HepG2 (cell line): ENCODE measurements around the gene VAMP3. TPM values are rescaled to one million over a fixed set of nuclear protein-coding genes. Genes with fewer than 3 reads are reported as not detected.

Experiments used
- ATAC-seq: fragments of 200-7000 bp; cut with Tn5 transposase; 3 replicates; pipeline ENCODE4 v1.9.1; 2020; ENCODE audit warnings: mild to moderate bottlenecking, moderate library complexity
- BruUV-seq: library from RNA; stranded (reverse); fragments of 400-500 nt; replicated peaks from 2 replicates; lab custom pipeline; 2021; lab: Mats Ljungman, UMichigan
- CTCF ChIA-PET: fragments of 300-600 bp; formaldehyde crosslinking; extraction: SDS; loops from one replicate; lab custom pipeline; 2021; ENCODE audit warnings: low total read pairs, inconsistent platforms, low intra/inter-chr PET ratio; lab: Yijun Ruan, JAX
- POLR2A ChIA-PET: fragments of 350-600 bp; sonication (Branson Sonifier 250); formaldehyde crosslinking; loops from one replicate; lab custom pipeline; 2020; ENCODE audit warnings: antibody characterized with exemption, inconsistent platforms; lab: Yijun Ruan, JAX
- DNase-seq: peaks from one replicate; pipeline ENCODE4 v3.0.0-alpha.2; 2015; ENCODE audit warnings: low spot score
- FAIRE-seq: peaks from 3 replicates; lab custom pipeline; 2011; peaks lifted over from hg19 to GRCh38; lab: Jason Lieb, UNC
- H2AFZ ChIP-seq: one replicate; pipeline ENCODE4 v1.6.1; 2011; ENCODE audit warnings: low read length, inconsistent platforms
- H3K27ac ChIP-seq: fragments of 300-600 bp; 3 replicates; pipeline ENCODE4 v1.8.0; 2011; ENCODE audit warnings: mixed run types, mild to moderate bottlenecking, mixed read lengths, low read length, inconsistent platforms; ENCODE audit not compliant: insufficient read depth; ENCODE audit errors: extremely low read length
- H3K27me3 ChIP-seq, 2 experiments: fragments of 200-600 bp in 1 of 2; 2 replicates in 1 of 2; 3 replicates in 1 of 2; pipeline versions ENCODE4 v1.6.0 to v1.8.0; 2011; ENCODE audit warnings: low read length in 2 of 2, mild to moderate bottlenecking in 2 of 2, moderate library complexity in 2 of 2, inconsistent platforms in 1 of 2; ENCODE audit not compliant: insufficient read depth in 2 of 2, control insufficient read depth in 1 of 2
- H3K36me3 ChIP-seq, 2 experiments: fragments of 200-600 bp in 1 of 2; replicated peaks in 1 of 2; 2 replicates in 1 of 2; 3 replicates in 1 of 2; pipeline versions ENCODE4 v1.5.1 to v1.8.0; 2011; ENCODE audit warnings: low read length in 2 of 2, inconsistent platforms in 1 of 2; ENCODE audit not compliant: insufficient read depth in 2 of 2, control insufficient read depth in 1 of 2
- H3K4me1 ChIP-seq: 2 replicates; pipeline ENCODE4 v1.5.1; 2012; ENCODE audit warnings: low read length, inconsistent platforms; ENCODE audit not compliant: insufficient read depth
- H3K4me2 ChIP-seq: 2 replicates; pipeline ENCODE4 v1.6.0; 2011; ENCODE audit warnings: low read depth, low read length, inconsistent platforms
- H3K4me3 ChIP-seq, 3 experiments: fragments of 200-600 bp in 1 of 3; sonication (generic), shearing (Covaris generic) in 1 of 3; replicated peaks in 1 of 3; 2 replicates each; pipeline ENCODE4 v1.5.1; 2011 to 2016; ENCODE audit warnings: low read length in 3 of 3, inconsistent platforms in 2 of 3, low read depth in 2 of 3, mild to moderate bottlenecking in 2 of 3, control low read depth in 1 of 3, mixed read lengths in 1 of 3; ENCODE audit not compliant: insufficient read depth in 1 of 3
- H3K79me2 ChIP-seq: one replicate; pipeline ENCODE4 v1.6.1; 2011; ENCODE audit warnings: low read length, inconsistent platforms; ENCODE audit not compliant: insufficient read depth
- H3K9ac ChIP-seq: 2 replicates; pipeline ENCODE4 v1.6.0; 2011; ENCODE audit warnings: mild to moderate bottlenecking, low read depth, low read length, inconsistent platforms; ENCODE audit not compliant: insufficient read depth
- H3K9me3 ChIP-seq: 2 replicates; pipeline ENCODE4 v1.5.1; 2012; ENCODE audit warnings: mild to moderate bottlenecking, low read length
- H4K20me1 ChIP-seq: 2 replicates; pipeline ENCODE4 v1.6.0; 2011; ENCODE audit warnings: inconsistent platforms, mild to moderate bottlenecking, low read length, moderate library complexity; ENCODE audit not compliant: insufficient read depth
- ADNP ChIP-seq: sonication (generic); formaldehyde crosslinking; IDR thresholded peaks from 2 replicates; pipeline ENCODE4 v1.4.0; 2020; ENCODE audit warnings: missing genetic modification reagents
- AGO1 ChIP-seq: fragments of 200-400 bp; formaldehyde crosslinking; IDR thresholded peaks from 2 replicates; pipeline ENCODE4 v1.6.1; 2017; ENCODE audit warnings: mild to moderate bottlenecking, low read depth, low read length, moderate library complexity; ENCODE audit not compliant: poor library complexity, severe bottlenecking
- FOXK2 ChIP-seq: fragments of 450-650 bp; IDR thresholded peaks from 2 replicates; pipeline ENCODE4 v1.6.1; 2016
- KLF11 ChIP-seq: IDR thresholded peaks from 2 replicates; pipeline ENCODE4 v1.6.1; 2016; ENCODE audit warnings: missing compliant biosample characterization
- MEIS1 ChIP-seq: sonication (generic); formaldehyde crosslinking; IDR thresholded peaks from 2 replicates; pipeline ENCODE4 v1.9.0; 2021; ENCODE audit warnings: mild to moderate bottlenecking, missing genetic modification reagents, moderate library complexity, borderline replicate concordance
- NR1H2 ChIP-seq: sonication (generic); formaldehyde crosslinking; IDR thresholded peaks from 2 replicates; pipeline ENCODE4 v1.8.1; 2022; ENCODE audit warnings: low read depth, missing genetic modification reagents, borderline replicate concordance
- NR2F1 ChIP-seq, 2 experiments: fragments of 450-650 bp in 1 of 2; formaldehyde crosslinking in 1 of 2; IDR thresholded peaks; 2 replicates each; pipeline versions ENCODE4 v1.5.0 to v1.6.1; 2016 to 2020; ENCODE audit warnings: mild to moderate bottlenecking in 1 of 2, missing compliant biosample characterization in 1 of 2, missing genetic modification reagents in 1 of 2, moderate library complexity in 1 of 2
- SIX4 ChIP-seq: sonication (generic); formaldehyde crosslinking; IDR thresholded peaks from 2 replicates; pipeline ENCODE4 v1.4.0; 2020; ENCODE audit warnings: missing genetic modification reagents
- ZNF556 ChIP-seq: sonication (generic); formaldehyde crosslinking; IDR thresholded peaks from 2 replicates; pipeline ENCODE4 v1.4.0; 2020; ENCODE audit warnings: mild to moderate bottlenecking, missing genetic modification reagents, borderline replicate concordance
- WGBS: methylation state at CpG from one replicate; pipeline ENCODE4 v1.1.6; 2017; ENCODE audit warnings: low lambda C conversion rate; 5-methylcytosine and 5-hydroxymethylcytosine counted together
- in situ Hi-C: cut with HindIII; loops from 2 replicates; pipeline ENCODE4 v1.10.0; 2017; ENCODE audit warnings: low pct_unique_long_range_greater_than_20kb; ENCODE audit not compliant: extremely low pct_ligation_motif_present
- intact Hi-C: fragments of 100-400 bp; cut with micrococcal nuclease; formaldehyde crosslinking; loops from one replicate; pipeline ENCODE4 v1.10.0; 2022; ENCODE audit not compliant: unreplicated experiment
- polyA plus RNA-seq, 8 experiments: library from polyadenylated mRNA; depleted of rRNA in 3 of 8; stranded (reverse) in 7 of 8; unstranded in 1 of 8; fragments of >200 nt; fragmentation: Illumina TruSeq in 4 of 8; extraction: Trizol in 4 of 8; gene quantifications; 2 replicates each; pipeline versions ENCODE4 v1.2.1 to v1.2.3, GENCODE V29; 2011 to 2016; ENCODE audit warnings: low read depth in 4 of 8, missing spikeins in 1 of 8, mixed read lengths in 1 of 8; ENCODE audit not compliant: insufficient read depth in 1 of 8
- total RNA-seq, 5 experiments: library from RNA; depleted of rRNA; stranded (reverse); fragments of >200 nt; fragmentation: Illumina TruSeq; extraction: Trizol; gene quantifications; 2 replicates each; pipeline ENCODE4 v1.2.3, GENCODE V29; 2016; ENCODE audit warnings: low read depth in 1 of 5
- TF ChIP-seq, protein P1 (sequence below): sonication (generic); formaldehyde crosslinking; IDR thresholded peaks from 2 replicates; pipeline ENCODE4 v1.4.0; 2020; ENCODE audit warnings: missing genetic modification reagents, low read depth, mild to moderate bottlenecking, borderline replicate concordance
- TF ChIP-seq, protein P2 (sequence below): sonication (generic); formaldehyde crosslinking; IDR thresholded peaks from 2 replicates; pipeline ENCODE4 v1.9.0; 2021; ENCODE audit warnings: missing genetic modification reagents, borderline replicate concordance
- TF ChIP-seq, protein P3 (sequence below): sonication (generic); formaldehyde crosslinking; IDR thresholded peaks from 2 replicates; pipeline ENCODE4 v1.4.0; 2020; ENCODE audit warnings: low read depth, mild to moderate bottlenecking, missing genetic modification reagents
- TF ChIP-seq, protein P4 (sequence below): sonication (generic); formaldehyde crosslinking; IDR thresholded peaks from 2 replicates; pipeline ENCODE4 v1.5.0; 2020; ENCODE audit warnings: mild to moderate bottlenecking, missing genetic modification reagents

The VAMP3 gene
- total and polyA plus RNA-seq, 2 of the 13 experiments (the other 11 are each of a cell fraction or from before 2014, with no cell fraction given), result 75.3 to 88.7 TPM

DNA sequence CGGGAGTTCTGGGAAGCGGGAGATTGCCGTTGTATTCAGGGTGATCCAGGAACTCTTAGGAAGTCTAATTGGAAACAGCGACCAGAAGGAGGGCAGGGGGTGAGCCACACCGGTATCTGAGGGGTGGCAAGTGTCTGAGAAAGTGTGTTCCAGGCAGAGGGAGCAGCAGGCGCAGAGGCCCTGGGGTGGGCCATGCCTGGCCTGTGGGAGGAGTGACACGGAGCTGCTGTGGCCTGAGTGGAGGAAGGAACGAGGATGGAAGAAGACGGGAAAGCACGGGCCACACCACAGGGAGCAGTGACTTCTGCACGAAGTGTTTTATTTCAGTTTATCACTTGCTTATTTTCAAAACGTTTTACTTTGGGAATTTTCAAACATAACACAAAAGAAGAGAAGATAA, 24.3 kb downstream of the VAMP3 start:
- Histone ChIP-seq H3K4me2 (no peak overlapping the region), H3K36me3 (peaks cover 2 to 3% of the 10 kb centered on the region in 2 experiments; a peak in 3 of 5 replicates), H3K4me1 (peaks cover 7% of the 10 kb centered on the region; the same call in 1 of the 2 replicates), H3K27ac (no peak overlapping the region), H3K9me3 (peaks cover 13% of the 10 kb centered on the region), H3K79me2 (no peaks in the 10 kb centered on the region), H3K27me3 (no peaks in the 10 kb centered on the region), H3K4me3 (no peak overlapping the region), H3K9ac (no peak overlapping the region), H4K20me1 (no peaks in the 10 kb centered on the region), H2AFZ (no peak overlapping the region)
- WGBS, result 82% methylated on average over 12 of the region's 12 CpGs
- no TSS peak for BruUV-seq
- CTCF ChIA-PET, result no interaction called here
- ATAC-seq (no peak), FAIRE-seq (no peak), DNase-seq (no peak)
- TF ChIP-seq, protein P1, sequence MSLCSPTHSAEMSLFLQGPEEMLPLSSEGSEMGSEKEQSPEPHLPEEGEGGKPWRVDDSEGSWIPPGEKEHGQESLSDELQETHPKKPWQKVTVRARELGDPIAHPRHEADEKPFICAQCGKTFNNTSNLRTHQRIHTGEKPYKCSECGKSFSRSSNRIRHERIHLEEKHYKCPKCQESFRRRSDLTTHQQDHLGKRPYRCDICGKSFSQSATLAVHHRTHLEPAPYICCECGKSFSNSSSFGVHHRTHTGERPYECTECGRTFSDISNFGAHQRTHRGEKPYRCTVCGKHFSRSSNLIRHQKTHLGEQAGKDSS (CRISPR knock-in tag), result no peak
- TF ChIP-seq, protein P2, sequence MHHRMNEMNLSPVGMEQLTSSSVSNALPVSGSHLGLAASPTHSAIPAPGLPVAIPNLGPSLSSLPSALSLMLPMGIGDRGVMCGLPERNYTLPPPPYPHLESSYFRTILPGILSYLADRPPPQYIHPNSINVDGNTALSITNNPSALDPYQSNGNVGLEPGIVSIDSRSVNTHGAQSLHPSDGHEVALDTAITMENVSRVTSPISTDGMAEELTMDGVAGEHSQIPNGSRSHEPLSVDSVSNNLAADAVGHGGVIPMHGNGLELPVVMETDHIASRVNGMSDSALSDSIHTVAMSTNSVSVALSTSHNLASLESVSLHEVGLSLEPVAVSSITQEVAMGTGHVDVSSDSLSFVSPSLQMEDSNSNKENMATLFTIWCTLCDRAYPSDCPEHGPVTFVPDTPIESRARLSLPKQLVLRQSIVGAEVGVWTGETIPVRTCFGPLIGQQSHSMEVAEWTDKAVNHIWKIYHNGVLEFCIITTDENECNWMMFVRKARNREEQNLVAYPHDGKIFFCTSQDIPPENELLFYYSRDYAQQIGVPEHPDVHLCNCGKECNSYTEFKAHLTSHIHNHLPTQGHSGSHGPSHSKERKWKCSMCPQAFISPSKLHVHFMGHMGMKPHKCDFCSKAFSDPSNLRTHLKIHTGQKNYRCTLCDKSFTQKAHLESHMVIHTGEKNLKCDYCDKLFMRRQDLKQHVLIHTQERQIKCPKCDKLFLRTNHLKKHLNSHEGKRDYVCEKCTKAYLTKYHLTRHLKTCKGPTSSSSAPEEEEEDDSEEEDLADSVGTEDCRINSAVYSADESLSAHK, result no peak
- no peak for TF ChIP-seq FOXK2
- no peak for TF ChIP-seq ADNP
- TF ChIP-seq NR1H2 (CRISPR knock-in tag), result no peak
- TF ChIP-seq MEIS1 (CRISPR knock-in tag), result no peak
- no peak for TF ChIP-seq KLF11 (CRISPR knock-in tag)
- no peak for TF ChIP-seq SIX4 (CRISPR knock-in tag)
- no peak for TF ChIP-seq NR2F1 (CRISPR knock-in tag; IDR thresholded peaks at IDR 0.05)
- no peak for TF ChIP-seq AGO1
- TF ChIP-seq, protein P3, sequence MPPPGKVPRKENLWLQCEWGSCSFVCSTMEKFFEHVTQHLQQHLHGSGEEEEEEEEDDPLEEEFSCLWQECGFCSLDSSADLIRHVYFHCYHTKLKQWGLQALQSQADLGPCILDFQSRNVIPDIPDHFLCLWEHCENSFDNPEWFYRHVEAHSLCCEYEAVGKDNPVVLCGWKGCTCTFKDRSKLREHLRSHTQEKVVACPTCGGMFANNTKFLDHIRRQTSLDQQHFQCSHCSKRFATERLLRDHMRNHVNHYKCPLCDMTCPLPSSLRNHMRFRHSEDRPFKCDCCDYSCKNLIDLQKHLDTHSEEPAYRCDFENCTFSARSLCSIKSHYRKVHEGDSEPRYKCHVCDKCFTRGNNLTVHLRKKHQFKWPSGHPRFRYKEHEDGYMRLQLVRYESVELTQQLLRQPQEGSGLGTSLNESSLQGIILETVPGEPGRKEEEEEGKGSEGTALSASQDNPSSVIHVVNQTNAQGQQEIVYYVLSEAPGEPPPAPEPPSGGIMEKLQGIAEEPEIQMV (CRISPR knock-in tag), result no peak
- TF ChIP-seq ZNF556, result no peak
- TF ChIP-seq, protein P4, sequence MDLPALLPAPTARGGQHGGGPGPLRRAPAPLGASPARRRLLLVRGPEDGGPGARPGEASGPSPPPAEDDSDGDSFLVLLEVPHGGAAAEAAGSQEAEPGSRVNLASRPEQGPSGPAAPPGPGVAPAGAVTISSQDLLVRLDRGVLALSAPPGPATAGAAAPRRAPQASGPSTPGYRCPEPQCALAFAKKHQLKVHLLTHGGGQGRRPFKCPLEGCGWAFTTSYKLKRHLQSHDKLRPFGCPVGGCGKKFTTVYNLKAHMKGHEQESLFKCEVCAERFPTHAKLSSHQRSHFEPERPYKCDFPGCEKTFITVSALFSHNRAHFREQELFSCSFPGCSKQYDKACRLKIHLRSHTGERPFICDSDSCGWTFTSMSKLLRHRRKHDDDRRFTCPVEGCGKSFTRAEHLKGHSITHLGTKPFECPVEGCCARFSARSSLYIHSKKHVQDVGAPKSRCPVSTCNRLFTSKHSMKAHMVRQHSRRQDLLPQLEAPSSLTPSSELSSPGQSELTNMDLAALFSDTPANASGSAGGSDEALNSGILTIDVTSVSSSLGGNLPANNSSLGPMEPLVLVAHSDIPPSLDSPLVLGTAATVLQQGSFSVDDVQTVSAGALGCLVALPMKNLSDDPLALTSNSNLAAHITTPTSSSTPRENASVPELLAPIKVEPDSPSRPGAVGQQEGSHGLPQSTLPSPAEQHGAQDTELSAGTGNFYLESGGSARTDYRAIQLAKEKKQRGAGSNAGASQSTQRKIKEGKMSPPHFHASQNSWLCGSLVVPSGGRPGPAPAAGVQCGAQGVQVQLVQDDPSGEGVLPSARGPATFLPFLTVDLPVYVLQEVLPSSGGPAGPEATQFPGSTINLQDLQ (CRISPR knock-in tag), result no peak
- intact Hi-C loops (no loop called here), in situ Hi-C loops (no loop called here)
- POLR2A ChIA-PET, result no interaction called here
